ENCODE data around the gene SLC12A2.
A peak's percentile ranks its signal among the peaks of the same experiment; 100 is the strongest.

The SLC12A2 gene

DNA sequence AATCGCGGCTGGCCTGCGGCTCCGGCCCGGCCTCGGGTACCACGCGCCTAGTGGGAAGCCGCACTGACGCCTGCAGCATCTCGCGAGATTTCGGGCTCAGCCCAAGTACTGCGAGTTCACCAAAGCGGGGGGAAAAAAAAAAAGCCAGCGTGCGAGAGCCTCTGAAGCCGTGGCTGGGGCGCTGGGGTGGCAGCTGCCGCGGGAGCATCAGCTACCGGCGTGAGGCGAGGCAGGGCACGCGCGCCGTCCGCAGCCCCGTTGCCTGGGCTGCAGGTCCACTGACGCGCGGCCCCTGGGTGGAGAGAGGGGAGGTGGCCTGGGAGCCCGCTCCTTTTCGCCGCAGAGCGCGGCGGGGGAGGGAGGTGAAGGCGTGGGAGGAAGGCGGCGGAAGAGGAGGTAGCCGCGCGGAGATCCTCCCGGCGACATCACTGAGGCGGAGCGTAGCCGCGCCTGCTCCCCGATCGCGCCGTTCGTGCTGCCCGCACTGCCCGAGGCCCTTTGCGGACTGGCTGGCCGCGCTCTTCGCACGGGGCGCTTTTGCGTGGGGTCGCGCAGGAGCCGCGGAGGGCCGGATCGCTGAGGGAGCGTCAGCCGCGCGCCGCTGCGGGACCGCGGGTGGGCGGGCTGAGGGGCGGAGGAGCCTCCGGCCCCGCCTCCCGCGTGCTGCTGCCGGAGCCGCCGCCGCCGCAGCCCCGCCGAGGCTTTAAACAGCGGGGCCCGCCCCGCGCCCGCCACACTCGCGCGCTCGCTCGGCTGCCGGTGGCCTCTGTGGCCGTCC, at the start of gene SLC12A2:
TSS of gene SLC12A2 (plus strand) at position 734 of the 778 bp plus-strand sequence. CDS start 189 bp downstream, outside the sequence.
- peak; percentile 71 for DNase-seq

DNA sequence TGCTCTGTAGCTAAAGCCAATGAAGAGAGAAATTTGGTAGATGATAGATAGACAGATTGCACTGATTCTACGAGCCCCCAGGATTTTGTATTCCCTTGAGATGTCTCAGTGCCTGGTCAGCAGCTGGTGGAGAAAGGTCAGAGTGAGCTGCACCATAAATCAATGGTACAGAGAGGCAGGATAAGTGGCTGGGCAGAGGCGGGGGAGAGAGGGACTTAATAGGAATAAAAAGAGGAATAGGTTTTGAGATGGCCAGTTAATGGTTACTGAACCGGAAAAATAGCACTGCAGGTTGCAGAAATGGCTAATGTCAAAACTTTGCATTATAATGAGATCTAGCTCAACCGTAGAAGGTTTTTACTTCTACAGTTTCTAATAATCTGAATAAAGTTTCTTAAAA, 47.9 kb upstream of the SLC12A2 start:
- no peak for DNase-seq

DNA sequence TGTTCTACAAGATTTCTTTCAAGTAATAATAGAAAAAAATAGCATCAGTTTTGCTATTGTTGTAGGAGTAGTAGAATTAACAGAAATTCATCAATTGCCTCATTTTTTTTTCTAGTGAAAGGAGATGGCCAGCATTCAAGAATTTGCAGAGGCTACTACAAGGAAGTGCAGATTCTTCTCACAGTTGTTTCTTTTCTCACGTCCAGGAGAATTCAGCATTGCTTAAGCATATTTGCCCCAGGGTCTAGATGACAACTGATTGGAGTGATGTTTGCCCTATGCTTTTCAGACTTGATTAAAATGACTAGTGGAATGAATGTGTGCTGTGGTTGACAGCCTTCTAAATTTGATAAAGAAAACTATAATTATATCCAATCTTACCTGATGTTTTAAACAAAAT, 46.6 kb upstream of the SLC12A2 start:
- DNase-seq, result no peak

- no peak for DNase-seq
Measured at GRCh38 chr5:128038643-128039042, 44.9 kb upstream of the SLC12A2 start.

GRCh38 chr5:128040927-128041326, 42.6 kb upstream of the SLC12A2 start:
- DNase-seq, result no peak

DNA sequence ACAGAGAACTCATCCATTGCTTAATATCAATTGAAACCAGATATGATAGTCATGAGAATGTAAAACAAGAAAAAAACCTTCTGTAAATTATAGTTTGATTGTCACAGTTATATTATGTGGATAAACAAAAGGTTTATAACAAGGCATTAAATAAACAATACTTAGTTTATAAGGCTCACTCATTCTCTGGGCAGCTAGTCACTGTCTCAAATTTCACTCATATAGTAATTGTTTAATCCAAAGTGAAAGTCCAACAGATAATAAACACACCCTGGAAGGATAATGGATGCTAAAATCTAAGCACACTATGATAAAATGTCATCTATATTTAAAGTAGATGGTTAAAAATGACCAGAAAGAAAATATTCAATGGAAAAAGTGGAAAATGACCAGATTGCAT, 30.8 kb upstream of the SLC12A2 start:
- DNase-seq, result no peak

DNA sequence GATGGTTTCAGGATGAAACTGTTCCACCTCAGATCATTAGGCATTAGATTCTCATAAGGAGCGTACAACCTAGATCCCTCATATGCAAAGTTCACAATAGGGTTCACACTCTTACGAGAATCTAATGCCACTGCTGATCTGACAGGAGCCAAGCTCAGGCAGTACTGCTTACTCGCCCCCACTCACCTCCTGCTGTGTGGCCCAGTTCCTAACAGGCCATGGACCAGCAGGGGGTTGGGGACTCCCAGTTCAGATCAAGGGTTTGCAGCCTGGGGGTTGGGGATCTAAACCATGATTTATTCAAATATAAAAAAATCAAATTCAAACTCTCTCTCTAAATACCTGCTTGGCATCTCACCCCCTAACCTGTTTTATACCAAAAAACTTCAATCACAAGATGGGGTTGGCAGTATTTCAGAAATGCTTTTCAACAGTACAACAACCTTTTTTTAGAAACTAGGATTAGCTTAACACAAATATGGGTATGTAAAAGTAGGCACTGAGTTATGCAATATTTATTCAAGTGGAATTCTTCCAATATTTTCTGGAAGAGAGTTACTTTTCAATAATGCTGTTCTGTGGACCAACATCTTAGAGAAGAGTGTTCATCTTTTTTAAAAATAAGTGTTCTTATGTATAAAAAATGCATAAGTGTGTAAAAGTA, 30.1 kb upstream of the SLC12A2 start:
- DNase-seq, result no peak

GRCh38 chr5:128060644-128061385, 22.8 kb upstream of the SLC12A2 start:
- no peak for DNase-seq

DNA sequence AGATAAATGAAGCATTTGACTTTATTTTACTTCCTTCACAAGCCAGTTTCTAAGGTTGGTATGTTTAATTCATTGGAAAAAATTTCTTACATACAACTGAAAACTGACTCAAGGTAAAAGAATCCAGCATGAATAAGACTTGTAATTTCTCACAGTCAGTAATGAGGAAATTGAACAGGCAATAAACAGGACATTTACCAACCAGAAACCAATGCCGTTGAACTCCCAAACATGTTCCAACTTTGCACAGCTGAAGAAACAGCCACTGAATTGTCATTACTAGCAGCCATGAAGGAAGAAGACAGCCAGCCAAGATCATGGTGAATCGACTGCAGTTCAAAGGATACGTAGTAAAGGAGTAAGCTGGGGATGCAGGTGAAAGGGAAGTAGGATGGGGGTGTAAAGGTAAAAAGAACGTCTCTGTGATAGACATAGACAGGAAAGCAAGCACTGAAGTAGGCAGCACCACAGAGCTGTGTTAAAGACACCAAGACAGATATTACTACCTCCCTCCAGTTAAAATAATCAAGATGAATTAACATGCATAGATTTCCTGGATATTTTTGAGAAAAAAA, 21.3 kb upstream of the SLC12A2 start:
- DNase-seq, result no peak

DNA sequence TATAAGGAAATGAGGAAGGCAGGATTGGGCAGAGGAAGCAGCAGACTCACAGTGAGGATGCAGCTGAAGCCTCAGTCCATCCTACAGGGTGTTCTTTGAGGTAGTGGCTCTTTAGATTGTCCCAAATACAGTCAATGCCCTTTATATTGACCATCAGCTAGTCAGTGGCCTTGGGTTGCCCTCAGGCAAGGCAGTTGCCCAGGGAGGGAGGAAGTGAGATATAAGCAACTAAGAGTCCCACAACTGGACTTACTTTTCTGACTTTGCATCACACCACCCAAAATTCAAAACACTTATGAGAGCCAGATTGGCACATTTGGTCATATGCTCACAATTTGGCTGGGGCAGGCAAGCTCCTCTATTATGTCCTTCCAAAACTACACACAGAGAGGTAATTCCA, 9.4 kb upstream of the SLC12A2 start:
- no peak for DNase-seq

DNA sequence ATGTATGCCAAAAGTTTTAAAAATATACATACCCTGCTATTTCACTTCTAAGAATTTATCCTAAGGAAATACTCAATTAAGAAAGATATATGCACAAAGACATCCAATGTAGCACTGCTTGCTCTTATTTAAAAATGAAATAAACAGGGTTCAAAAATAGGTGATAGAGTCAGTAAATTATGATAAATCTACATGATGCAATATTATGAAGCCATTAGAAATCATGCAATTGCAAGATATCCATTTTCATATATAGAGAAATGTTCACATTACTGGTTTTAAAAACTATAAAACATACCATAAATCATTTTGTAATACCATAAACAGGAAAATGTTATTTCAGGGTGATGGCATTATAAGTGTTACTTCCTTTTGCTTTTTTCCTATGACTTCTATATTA, 8.6 kb upstream of the SLC12A2 start:
- DNase-seq, result no peak

GRCh38 chr5:128077526-128077925, 6.0 kb upstream of the SLC12A2 start:
- no peak for DNase-seq

GRCh38 chr5:128081111-128081851, 2.3 kb upstream of the SLC12A2 start:
- DNase-seq, result no peak

DNA sequence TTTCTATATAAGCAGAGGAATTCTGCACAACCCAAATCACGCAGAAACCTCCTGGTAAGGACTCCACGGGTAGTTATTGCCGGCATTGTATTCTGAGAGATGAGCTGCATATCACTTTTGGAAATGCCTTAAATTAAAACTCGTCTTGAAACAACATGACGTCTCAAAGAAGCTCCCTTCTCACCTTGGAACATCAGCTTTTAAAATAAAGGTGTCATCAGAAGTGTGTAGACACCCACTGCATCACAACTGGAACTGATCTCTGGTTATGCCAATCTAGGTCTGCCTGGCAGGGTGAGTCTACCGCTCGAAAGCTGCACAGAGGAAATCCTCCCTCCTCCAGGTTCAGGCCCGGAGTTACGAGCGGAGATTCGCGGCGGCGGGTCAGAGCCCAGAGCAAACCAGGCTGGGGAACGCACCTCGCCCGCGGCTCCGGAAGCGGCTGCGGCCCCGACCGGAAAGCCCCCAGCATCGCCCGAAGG, 974 bp upstream of the SLC12A2 start:
- DNase-seq, result no peak

DNA sequence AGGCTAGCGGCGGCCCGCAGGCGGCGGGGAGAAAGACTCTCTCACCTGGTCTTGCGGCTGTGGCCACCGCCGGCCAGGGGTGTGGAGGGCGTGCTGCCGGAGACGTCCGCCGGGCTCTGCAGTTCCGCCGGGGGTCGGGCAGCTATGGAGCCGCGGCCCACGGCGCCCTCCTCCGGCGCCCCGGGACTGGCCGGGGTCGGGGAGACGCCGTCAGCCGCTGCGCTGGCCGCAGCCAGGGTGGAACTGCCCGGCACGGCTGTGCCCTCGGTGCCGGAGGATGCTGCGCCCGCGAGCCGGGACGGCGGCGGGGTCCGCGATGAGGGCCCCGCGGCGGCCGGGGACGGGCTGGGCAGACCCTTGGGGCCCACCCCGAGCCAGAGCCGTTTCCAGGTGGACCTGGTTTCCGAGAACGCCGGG, 253 bp downstream of the SLC12A2 start:
- no peak for DNase-seq

DNA sequence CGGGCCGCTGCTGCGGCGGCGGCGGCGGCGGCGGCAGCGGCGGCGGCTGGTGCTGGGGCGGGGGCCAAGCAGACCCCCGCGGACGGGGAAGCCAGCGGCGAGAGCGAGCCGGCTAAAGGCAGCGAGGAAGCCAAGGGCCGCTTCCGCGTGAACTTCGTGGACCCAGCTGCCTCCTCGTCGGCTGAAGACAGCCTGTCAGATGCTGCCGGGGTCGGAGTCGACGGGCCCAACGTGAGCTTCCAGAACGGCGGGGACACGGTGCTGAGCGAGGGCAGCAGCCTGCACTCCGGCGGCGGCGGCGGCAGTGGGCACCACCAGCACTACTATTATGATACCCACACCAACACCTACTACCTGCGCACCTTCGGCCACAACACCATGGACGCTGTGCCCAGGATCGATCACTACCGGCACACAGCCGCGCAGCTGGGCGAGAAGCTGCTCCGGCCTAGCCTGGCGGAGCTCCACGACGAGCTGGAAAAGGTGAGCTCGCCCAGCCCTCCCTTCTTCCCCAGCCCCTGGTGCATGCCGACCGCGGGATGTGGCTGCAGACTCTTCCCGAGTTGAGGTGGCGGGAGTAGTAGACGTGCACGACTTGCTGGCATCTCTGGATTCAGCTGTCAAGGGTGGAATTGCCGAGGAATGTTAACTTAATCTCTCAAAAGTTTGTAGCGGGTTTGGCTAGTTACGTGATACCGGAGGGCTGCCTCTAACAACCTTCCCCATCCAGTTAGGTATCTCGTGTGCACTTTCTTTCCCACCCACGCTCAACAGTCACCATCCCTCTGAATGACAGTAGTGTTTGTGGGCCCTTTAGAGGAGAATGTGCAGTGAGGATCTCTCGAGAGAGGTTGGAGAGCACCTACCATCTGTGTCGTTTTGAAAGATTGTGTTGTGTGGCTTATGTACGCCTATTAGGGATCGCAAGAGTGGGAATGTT, 932 bp downstream of the SLC12A2 start:
- DNase-seq, result peak; percentile 28

DNA sequence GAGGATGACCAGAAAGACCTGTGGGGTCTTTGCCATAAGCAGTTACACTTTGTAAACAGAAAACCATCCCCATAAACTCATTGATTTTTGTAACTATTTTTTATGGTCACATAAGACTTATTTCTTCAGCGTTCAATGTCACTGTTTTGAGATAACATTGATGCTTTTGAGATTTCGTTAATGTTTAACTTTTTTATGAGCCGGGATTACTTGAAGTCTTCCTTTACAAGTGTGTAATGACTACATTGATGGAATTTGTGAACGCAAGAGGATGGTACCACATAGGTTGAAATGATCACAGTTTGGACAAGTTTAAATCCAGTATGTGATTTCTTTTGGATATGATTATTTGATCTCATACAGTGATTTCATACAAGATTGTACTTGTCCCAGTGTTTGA, 1.8 kb downstream of the SLC12A2 start:
- DNase-seq, result no peak

GRCh38 chr5:128091579-128091978, 8.0 kb downstream of the SLC12A2 start:
- no peak for DNase-seq

GRCh38 chr5:128092144-128092543, 8.6 kb downstream of the SLC12A2 start:
- DNase-seq, result no peak

- no peak for DNase-seq
Measured at GRCh38 chr5:128093368-128093767, 9.8 kb downstream of the SLC12A2 start.

DNA sequence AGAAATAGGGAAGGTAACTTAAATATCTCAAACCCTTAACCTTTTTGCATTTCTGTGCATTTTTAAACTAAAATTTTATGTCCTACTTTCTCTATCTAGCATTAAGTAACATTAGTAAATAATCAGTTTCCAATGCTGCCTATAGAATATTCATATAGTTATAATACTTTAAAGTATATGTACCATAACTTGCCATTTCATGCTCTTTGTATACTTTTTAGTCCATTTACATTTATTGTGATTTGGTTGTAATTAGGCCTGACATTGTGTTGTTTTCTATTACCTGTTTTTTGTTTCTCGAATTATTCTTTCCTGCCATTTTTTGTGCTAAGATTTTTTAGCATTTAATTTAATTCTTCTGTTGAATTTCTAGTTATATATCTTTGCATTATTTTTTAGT, 13.7 kb downstream of the SLC12A2 start:
- DNase-seq, result no peak
